Heart left ventricle (tissue), 16 donors: Measurements from ENCODE around the gene DUSP1. TPM values are rescaled to one million over a fixed set of nuclear protein-coding genes. Genes with fewer than 3 reads are reported as not detected.
"Not testable (repeated sequence)": the region's sequence is repeated elsewhere in the genome, so short reads cannot be mapped to it uniquely, and the experiment has no call there.

Experiments used
- ATAC-seq, 4 donors: fragments of 200-7000 bp; cut with Tn5 transposase; one replicate each; pipeline ENCODE4 v1.9.1; 2020 to 2022; ENCODE audit warnings: moderate library complexity in 4 of 4, mild to moderate bottlenecking in 3 of 4, moderate number of reproducible peaks in 1 of 4
- DNase-seq, 5 donors: peaks; one replicate each; pipeline ENCODE4 v3.0.0-alpha.2; 2020
- H3K27ac ChIP-seq, 12 donors: fragments of 200-600 bp; sonication (generic) in 4 of 12; one replicate each; pipeline versions ENCODE4 v1.5.0 to v1.8.0; 2016 to 2022; ENCODE audit warnings: mild to moderate bottlenecking in 2 of 12
- H3K27me3 ChIP-seq, 9 donors: fragments of 200-600 bp; sonication (generic) in 2 of 9; one replicate each; pipeline versions ENCODE4 v1.5.1 to v1.8.0; 2016 to 2022; ENCODE audit warnings: mild to moderate bottlenecking in 3 of 9
- H3K36me3 ChIP-seq, 9 donors: fragments of 200-600 bp; sonication (generic) in 2 of 9; one replicate each; pipeline versions ENCODE4 v1.5.0 to v1.8.0; 2018 to 2022; ENCODE audit warnings: mild to moderate bottlenecking in 2 of 9
- H3K4me1 ChIP-seq, 12 donors: fragments of 200-600 bp; sonication (generic) in 4 of 12; one replicate each; pipeline versions ENCODE4 v1.5.0 to v1.8.0; 2016 to 2022; ENCODE audit warnings: mild to moderate bottlenecking in 3 of 12
- H3K4me3 ChIP-seq, 12 donors: fragments of 200-600 bp; sonication (generic) in 4 of 12; one replicate each; pipeline versions ENCODE4 v1.5.0 to v1.8.0; 2017 to 2022; ENCODE audit warnings: mild to moderate bottlenecking in 9 of 12, moderate library complexity in 4 of 12
- H3K9me3 ChIP-seq, 12 donors: fragments of 200-600 bp; sonication (generic) in 4 of 12; one replicate each; pipeline versions ENCODE4 v1.5.0 to v1.8.0; 2016 to 2022; ENCODE audit warnings: mild to moderate bottlenecking in 1 of 12
- CTCF ChIP-seq, 12 donors: fragments of 200-600 bp; sonication (generic) in 4 of 12; IDR thresholded peaks; one replicate each; pipeline versions ENCODE4 v1.5.0 to v1.8.0; 2018 to 2022; ENCODE audit warnings: antibody characterized with exemption in 12 of 12, mild to moderate bottlenecking in 5 of 12
- POLR2A ChIP-seq, 2 donors: fragments of 450-650 bp; IDR thresholded peaks; one replicate each; pipeline ENCODE4 v1.6.1; 2017; ENCODE audit warnings: antibody characterized with exemption in 2 of 2, mild to moderate bottlenecking in 2 of 2, moderate library complexity in 2 of 2
- WGBS, 4 donors: extraction: QIAGEN DNeasy Blood & Tissue Kit in 2 of 4; methylation state at CpG; one replicate each; pipeline versions ENCODE4 v1.1.5 to v1.1.7; 2013 to 2018; 5-methylcytosine and 5-hydroxymethylcytosine counted together
- intact Hi-C, 10 donors: fragments of 100-400 bp; cut with DNase I; formaldehyde crosslinking; loops; one replicate each; pipeline versions ENCODE4 v1.11.1 to v1.14.2; 2022
- polyA plus RNA-seq, 2 donors: library from polyadenylated mRNA; stranded (reverse); fragments of 200-250 nt; gene quantifications; one replicate each; pipeline ENCODE4 v1.2.3, GENCODE V29; 2013
- total RNA-seq, 9 donors: library from RNA; depleted of rRNA in 2 of 9; stranded (reverse); fragments of >200 nt in 2 of 9; fragmentation: NEBNext Ultra II Directional in 3 of 9; extraction: Animal tissue kit (Norgen Biotek cat#: 25700) in 3 of 9; gene quantifications; one replicate each; pipeline versions ENCODE4 v1.1.0 to v1.2.4, GENCODE V29; 2016 to 2023
- donor health status: ischemic (EF 13 %, LVEDD 7.1; RV severe dilation, severe dysfunction).
- donor health status: healthy with polysubstance abuse.
- donor health status: DM: no; HTN: yes; CAD: no.
- donor health status: DM: no; HTN: no; CAD: no.
- donor health status: ischemic (EF 25% LVEDD 6.9; RV normal size, moderate dysfunction).
- donor health status: ischemic (EF 25% LVEDD 5.7; RV mildly dilated, moderate dysfunction).
- donor health status: healthy.
- donor health status: DM: yes; HTN: yes; CAD: no.
- donor health status: ischemic (EF 35%, LVEDD 5.7; RV mildly dilated, moderate dysfunction).
- donor health status: nonischemic (EF 11% LVEDD 7.7; RV severe dilation, severe dysfunction).
- donor health status: DM: yes; HTN: yes; CAD: no.
- donor health status: PGD.
- donor health status: ischemic (EF 29% LVEDD 5.4; RV normal size, mild dysfunction).
- donor health status: nonischemic (EF 23%, LVEDD 6.1; RV moderate dilation, normal function).

DUSP1 gene
- total and polyA plus RNA-seq, 11 donors: 24.3 to 335 (median 78.2) TPM

- 93 to 97% (median 96%) methylated on average over 3 of the region's 3 CpGs for WGBS, 4 donors
- Histone ChIP-seq H3K9me3 (no peaks in the 10 kb centered on the region), H3K4me3 (no peak overlapping the region), H3K27ac (peak overlapping the region in 3 of 12 donors; percentile 10 to 33 (median 19)), H3K27me3 (no peaks in the 10 kb centered on the region), H3K36me3 (no peaks in the 10 kb centered on the region), H3K4me1 (peaks cover 0 to 22% (median 10%) of the 10 kb centered on the region in 12 donors)
- ATAC-seq (no peak), DNase-seq (no peak)
- TF ChIP-seq POLR2A (IDR thresholded peaks at IDR 0.05): no peak
- TF ChIP-seq CTCF (IDR thresholded peaks at IDR 0.05): no peak
- intact Hi-C loops: no loop called here
These were observed 47.1 kb upstream of the DUSP1 start for GRCh38 chr5:172818081-172818480.

GRCh38 chr5:172817664-172818063 lies 46.7 kb upstream of the DUSP1 start:
- peaks cover 0 to 22% (median 10%) of the 10 kb centered on the region in 12 donors for H3K4me1 ChIP-seq
- no peak for DNase-seq
- H3K4me3 ChIP-seq: no peak overlapping the region
- 56 to 78% (median 72%) methylated on average over 7 of the region's 7 CpGs for WGBS, 4 donors
- H3K9me3 ChIP-seq: no peaks in the 10 kb centered on the region
- TF ChIP-seq CTCF (IDR thresholded peaks at IDR 0.05): no peak
- TF ChIP-seq POLR2A (IDR thresholded peaks at IDR 0.05): no peak
- no peaks in the 10 kb centered on the region for H3K27me3 ChIP-seq
- H3K27ac ChIP-seq: peak overlapping the region in 3 of 12 donors; percentile 10 to 33 (median 19)
- no peaks in the 10 kb centered on the region for H3K36me3 ChIP-seq
- ATAC-seq: peak in 1 of 4 donors; percentile 49
- intact Hi-C loops: no loop called here

GRCh38 chr5:172816925-172817562 lies 46.0 kb upstream of the DUSP1 start:
- peaks cover 0 to 22% (median 10%) of the 10 kb centered on the region in 12 donors for H3K4me1 ChIP-seq
- H3K27ac ChIP-seq: peak overlapping the region in 2 of 12 donors; percentile 10 to 33
- H3K9me3 ChIP-seq: no peaks in the 10 kb centered on the region
- H3K36me3 ChIP-seq: no peaks in the 10 kb centered on the region
- no peak overlapping the region for H3K4me3 ChIP-seq
- H3K27me3 ChIP-seq: no peaks in the 10 kb centered on the region
- ATAC-seq (peak in 2 of 4 donors; percentile 50), DNase-seq (no peak)
- intact Hi-C loops: no loop called here
- 55 to 66% (median 58%) methylated on average over 5 of the region's 5 CpGs for WGBS, 4 donors
- TF ChIP-seq CTCF (IDR thresholded peaks at IDR 0.05) (no peak), POLR2A (IDR thresholded peaks at IDR 0.05) (no peak)

- ATAC-seq (no peak), DNase-seq (no peak)
- no peaks in the 10 kb centered on the region for H3K36me3 ChIP-seq
- H3K9me3 ChIP-seq: no peaks in the 10 kb centered on the region
- no peak overlapping the region for H3K27ac ChIP-seq
- intact Hi-C loops: no loop called here
- H3K27me3 ChIP-seq: no peaks in the 10 kb centered on the region
- no peak overlapping the region for H3K4me3 ChIP-seq
- peaks cover 0 to 22% (median 10%) of the 10 kb centered on the region in 12 donors for H3K4me1 ChIP-seq
- no peak for TF ChIP-seq CTCF (IDR thresholded peaks at IDR 0.05)
- TF ChIP-seq POLR2A (IDR thresholded peaks at IDR 0.05): no peak
- 70 to 78% (median 75%) methylated on average over 7 of the region's 7 CpGs for WGBS, 4 donors
These were observed 44.6 kb upstream of the DUSP1 start for GRCh38 chr5:172815631-172816030.

DNA sequence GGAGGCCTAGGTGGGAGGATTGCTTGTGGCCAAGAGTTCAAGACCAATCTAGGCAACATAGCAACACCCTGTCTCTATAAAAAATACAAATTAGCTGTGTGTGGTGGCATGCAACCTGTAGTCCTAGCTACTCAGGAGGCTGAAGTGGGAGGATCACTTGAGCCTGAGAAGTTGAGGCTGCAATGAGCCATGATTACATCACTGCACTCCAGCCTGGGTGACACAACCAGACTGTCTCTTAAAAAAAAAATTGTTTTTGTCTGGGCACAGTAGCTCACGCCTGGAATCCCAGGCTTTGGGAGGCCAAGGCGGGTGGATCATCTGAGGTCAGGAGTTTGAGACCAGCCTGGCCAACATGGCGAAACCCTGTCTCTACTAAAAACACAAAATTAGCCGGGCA lies 40.0 kb upstream of the DUSP1 start:
- H3K36me3 ChIP-seq, intact Hi-C loops, DNase-seq, H3K4me3 ChIP-seq, ATAC-seq, H3K27ac ChIP-seq, H3K27me3 ChIP-seq: not testable (repeated sequence)
- 93 to 100% (median 96%) methylated on average over 4 of the region's 4 CpGs for WGBS, 4 donors
- Histone ChIP-seq H3K9me3 (peaks cover 0 to 11% (median 0%) of the 10 kb centered on the region in 12 donors), H3K4me1 (peaks cover 0 to 15% (median 4%) of the 10 kb centered on the region in 12 donors)
